GM18499 (cell line): Measurements from ENCODE around the gene ZNF407.

Experiments
- ATAC-seq: cut with Tn5 transposase; IDR thresholded peaks from one replicate; pipeline ENCODE4 v1.9.1; 2021; ENCODE audit warnings: moderate number of reproducible peaks; ENCODE audit not compliant: insufficient read depth, unreplicated experiment

ZNF407 gene

DNA sequence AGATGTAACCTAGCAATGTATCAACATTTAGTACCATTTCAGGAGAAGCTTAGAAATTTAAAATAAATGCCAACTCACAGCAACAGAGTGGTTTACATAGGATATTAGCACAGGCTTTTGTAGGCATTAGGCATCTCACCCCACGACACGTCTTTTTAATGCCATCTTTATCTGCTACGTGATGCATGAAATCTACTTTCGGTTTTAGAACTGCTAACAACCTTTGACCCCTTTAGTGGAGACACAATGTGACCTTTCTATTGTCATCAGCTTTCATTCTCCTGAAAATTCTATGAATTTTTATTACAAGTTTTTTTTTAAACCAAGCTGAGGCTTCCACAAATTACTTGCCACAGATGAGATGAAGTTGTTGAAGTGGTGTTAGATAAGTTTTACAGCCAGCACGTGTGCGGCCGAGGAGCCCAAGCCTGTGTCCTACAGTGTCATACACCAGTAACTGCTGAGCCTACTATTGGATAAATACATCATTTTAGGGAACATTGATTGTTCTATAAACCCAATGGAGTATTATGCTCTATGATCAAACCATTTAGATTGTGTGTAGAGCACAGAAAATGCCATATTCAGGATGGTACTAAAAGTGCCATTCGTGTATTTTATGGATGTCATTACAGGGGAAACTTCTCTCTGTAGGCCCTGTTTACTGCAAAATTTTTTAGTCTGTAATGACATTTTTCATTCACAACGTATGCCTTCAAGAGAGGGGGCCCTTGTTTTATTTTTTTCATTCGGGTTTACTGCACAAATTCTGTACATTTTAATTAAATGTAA lies 459.7 kb downstream of the ZNF407 start:
- ATAC-seq = no peak

DNA sequence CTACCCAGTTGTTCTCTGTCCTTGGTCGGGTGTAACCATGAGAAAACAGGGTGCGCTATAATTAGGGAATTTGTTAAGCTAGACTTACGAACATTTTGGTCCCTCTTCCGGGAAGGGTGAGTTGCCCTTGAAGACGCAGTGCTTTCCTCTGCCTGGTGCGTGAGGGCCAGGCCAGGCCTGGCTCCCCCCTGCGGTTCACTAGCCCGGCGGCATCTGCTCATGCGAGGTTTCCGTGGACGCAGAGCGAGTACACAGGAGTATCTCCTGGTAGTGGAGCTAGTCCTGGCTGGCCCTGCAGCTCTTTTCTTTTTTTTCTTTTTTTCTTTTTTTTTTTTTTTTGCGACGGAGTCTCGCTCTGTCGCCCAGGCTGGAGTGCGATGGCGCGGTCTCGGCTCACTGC lies 462.5 kb downstream of the ZNF407 start:
- no peak for ATAC-seq

DNA sequence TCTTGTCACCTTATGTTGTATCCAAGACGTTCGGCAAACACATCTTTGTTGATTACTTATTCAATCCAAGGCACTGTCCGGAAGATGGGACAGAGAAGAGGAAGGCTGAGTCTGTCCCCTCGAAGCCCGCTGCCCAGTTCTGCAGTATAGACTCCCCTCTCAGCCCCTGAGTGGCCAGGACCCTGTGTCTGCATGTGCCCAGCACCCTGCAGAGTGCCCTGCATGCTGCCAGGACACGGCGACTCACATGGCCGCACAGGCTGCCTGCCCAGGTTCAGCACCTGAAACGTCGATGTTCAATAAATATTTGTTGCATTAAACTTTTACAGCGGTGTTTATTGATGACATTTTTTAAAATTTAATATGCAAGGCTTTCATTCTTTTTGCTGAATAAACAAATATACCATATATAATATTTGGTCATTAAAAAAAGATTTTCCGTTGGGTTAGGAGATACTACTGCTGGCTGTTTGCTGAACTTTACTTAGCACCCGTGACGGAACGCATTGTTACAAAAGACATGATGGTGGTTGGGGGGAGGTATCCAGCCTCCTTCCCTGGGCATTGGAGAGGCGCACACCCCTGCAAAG lies 464.7 kb downstream of the ZNF407 start:
- ATAC-seq = no peak

DNA sequence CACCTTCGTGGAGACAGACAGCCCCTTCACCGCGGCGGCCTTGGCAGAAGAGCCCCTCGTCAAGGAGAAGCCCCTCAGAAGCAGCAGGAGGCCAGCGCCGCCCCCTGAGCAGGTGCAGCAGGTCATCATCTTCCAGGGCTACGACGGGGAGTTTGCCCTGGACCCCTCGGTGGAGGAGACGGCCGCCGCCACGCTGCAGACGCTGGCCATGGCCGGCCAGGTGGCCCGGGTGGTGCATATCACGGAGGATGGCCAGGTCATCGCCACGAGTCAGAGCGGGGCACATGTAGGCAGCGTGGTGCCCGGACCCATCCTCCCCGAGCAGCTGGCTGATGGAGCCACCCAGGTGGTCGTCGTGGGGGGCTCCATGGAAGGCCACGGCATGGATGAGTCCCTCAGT lies 465.5 kb downstream of the ZNF407 start:
- ATAC-seq = no peak

DNA sequence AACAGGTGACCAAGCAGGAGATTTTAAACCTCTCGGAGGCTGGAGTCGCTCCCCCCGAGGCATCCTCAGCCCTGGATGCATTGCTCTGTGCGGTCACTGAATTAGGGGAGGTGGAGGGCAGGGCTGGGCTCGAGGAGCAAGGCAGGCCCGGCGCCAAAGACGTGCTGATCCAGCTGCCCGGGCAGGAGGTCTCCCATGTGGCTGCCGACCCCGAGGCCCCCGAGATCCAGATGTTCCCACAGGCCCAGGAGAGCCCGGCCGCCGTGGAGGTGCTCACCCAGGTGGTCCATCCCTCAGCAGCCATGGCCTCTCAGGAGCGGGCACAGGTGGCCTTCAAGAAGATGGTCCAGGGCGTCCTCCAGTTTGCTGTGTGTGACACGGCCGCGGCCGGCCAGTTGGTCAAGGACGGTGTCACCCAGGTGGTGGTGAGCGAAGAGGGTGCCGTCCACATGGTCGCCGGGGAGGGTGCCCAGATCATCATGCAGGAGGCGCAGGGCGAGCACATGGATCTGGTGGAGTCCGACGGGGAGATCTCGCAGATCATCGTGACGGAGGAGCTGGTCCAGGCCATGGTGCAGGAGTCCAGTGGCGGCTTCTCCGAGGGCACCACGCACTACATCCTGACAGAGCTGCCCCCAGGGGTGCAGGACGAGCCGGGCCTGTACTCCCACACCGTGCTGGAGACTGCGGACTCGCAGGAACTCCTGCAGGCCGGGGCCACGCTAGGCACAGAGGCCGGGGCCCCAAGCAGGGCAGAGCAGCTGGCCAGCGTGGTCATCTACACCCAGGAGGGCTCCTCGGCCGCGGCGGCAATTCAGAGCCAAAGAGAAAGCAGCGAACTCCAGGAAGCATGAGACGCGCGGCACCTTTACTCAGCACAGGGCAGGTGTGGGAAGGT lies 466.2 kb downstream of the ZNF407 start:
- no peak for ATAC-seq

DNA sequence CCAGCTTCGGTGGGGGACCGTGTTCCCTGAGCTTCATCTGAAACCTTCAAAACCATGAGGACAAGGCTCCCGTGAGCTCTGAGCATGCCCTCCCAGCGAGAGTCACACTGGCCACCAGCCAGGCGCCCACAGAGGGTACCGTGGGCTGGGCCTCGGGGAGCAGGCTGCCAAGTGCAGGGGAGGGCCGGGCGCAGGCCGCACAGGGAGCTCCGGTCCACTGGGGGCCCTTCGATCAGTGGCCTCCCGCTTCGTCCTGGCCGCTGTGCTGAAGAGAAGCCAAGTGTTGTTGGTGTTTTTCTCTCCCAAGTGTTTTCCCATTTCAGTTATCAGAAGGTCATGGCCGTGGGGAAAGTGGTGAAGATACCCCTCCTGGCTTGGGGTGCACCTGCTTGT lies 466.8 kb downstream of the ZNF407 start:
- no peak for ATAC-seq

DNA sequence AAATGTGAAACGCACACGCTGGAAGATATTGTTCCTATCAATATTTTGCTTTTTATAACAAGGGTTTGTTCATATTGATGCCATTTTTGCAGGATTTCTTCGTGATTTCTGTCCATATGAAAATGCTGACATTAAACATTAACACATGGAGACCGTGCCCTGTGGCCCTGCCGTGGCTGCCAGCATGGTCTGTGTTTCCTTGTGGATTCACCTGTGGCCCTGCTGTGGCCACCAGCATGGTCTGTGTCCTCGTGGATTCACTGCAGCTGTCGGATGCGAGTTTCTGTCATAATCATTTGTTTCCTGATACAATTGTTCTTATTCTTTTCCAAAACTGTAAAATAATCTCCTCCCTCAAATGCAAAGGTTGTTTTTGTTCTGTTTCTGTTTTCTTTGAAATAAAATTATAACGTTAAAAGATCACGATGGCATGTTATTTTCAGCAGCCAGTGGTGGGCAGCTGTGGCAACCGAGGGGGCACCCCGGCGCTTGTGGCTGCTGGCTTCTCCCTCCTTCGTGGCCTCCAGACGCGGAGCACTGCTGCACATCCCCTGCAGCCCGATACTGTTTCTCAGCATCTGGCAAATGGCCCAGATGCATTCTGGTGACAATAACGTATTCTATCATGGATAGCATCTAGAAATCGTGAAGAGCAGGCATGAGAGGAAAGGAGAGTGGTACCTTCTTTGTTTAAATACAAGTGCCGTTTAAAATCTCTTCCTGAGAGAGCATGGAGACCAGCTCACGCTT lies 467.8 kb downstream of the ZNF407 start:
- ATAC-seq = no peak

DNA sequence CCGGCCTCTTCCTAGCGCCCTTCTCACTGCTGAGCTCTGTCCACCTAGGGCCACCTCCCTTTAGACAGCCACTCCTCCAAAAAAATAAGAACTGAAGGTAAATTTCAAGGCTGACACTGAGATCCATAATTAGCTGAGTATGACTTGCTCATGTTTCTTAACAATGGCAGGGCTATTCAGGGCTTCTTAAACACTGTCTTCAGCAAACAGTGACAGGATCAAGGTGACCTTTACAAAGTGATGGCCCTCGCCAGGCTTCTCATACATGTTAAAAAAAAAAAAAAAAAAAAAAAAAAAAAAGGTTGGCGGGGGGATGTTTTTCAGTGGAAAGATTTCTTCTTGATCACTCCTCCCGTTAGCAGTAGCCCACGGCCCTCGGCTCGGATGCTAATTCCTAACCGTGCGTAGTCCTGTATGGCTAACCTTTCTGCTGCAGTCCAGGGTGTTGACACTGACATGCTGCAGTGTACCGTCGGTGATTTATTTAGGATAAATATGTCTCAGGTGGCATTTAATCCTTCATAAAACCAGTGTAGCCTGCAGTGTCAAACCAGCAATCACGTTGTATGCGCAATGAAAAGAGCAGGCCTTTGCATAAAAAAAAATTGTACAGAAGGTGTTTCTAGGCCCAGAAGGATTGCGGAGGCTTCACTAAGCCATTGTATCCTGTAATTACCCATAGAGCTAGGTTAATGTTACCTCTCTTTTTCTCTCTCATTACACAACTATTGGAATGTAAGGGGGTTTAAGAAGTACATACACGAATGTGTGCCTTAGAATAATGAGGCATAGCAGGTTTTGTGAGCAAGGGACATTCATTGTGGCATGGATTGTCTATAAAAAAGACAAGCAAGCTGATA lies 468.6 kb downstream of the ZNF407 start:
- no peak for ATAC-seq

DNA sequence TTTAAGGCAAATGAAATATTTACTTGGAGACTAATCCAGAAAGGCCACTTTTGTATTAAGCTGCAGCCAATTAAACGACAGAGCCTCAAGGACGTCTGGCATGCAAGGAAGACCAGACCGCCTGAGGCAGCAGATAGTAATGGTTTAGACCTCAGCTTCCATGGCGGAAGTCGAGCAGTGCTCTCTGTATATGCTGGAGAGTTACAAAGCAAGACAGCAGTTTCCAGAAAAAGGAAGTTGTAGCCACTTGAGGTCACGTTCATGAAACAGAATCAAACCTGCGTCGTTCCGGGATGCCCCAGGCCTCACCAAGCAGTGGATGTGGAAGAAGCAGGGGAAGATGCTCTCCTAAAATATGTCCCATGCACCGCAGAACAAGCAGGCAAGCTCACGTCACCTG lies 469.3 kb downstream of the ZNF407 start:
- ATAC-seq = no peak

DNA sequence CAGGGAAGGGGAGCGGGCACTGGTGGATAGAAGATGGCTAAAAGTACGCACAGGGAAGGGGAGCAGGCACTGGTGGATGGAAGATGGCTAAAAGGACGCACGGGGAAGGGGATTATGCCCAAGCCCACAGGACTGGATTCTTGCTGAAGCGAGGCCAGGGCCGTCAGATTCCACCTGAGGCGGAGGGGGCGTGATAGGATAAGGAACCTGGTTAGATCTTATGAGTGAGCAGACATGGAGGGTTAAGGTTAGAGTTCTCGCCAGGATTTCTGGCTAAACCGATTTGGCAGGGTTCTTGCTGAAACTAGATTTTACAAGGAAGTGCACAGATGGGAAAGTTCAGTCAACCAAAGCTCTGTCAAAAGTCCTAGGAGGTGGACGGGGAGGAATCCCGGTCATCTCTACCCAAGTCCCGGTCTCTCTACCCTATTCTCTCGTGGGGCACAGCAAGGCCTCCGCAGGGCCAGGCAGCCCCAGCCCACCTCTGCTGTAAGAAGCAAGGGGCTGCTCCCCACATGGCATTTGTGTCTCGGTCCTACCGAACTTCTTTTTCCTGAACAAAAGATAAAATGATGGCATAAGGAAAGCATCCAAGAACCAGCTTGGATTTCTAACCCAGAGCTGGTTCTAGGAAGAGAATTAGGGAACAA lies 470.5 kb downstream of the ZNF407 start:
- ATAC-seq = no peak

DNA sequence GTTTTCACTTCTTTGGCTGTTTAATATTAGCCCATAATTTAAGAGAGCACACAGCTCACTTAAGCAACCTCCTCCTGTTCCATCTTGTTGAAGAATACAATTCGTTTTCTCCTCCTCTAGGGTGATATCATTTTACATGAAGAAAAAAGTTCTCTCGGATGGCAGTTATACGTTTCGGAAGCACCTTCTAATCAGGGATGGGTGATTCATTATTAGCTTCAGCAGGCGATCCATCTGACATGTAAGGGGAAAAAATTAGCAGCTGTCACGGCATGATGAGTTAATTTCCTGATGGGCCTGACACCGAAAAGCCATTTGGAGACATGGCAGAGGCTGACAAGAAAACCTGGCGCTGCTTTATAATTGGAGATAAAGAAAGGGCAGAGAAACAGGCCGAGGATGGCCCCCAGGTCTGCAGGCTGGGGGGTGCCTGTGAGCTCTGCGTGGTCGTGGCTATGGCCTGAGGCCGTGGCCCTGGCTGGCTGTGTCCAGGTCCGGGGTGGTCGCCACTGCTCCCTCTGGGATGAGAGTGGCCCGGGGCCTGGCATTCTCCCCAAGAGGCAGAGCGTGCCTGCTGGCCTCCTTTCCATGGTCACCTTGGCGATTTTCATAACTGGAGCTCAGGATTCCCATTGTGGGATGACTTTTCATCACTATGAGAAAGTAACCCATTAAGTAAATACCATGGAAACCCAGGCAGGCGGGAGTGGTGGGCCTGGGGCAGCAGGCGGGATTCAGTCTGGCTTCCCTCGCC lies 471.2 kb downstream of the ZNF407 start:
- ATAC-seq = no peak

DNA sequence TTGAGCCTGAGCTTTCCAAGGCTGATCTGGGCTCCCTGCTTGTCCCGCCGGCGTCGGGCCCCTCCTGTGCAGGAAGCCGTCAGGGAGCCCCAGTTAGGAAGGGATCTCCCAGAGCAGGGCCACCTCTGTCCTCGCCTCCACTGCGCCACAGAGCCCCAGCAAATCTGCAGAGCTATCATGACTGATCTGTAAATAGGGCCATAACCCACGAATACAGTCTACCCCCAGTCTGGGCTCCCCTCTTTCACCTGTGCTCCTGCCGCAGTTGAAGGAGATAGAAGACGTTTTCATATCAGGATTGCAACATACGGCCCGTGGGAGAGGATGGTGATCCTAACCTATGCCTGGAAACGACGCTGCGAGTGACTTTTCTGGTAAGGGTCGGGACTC lies 472.6 kb downstream of the ZNF407 start:
- ATAC-seq = no peak

DNA sequence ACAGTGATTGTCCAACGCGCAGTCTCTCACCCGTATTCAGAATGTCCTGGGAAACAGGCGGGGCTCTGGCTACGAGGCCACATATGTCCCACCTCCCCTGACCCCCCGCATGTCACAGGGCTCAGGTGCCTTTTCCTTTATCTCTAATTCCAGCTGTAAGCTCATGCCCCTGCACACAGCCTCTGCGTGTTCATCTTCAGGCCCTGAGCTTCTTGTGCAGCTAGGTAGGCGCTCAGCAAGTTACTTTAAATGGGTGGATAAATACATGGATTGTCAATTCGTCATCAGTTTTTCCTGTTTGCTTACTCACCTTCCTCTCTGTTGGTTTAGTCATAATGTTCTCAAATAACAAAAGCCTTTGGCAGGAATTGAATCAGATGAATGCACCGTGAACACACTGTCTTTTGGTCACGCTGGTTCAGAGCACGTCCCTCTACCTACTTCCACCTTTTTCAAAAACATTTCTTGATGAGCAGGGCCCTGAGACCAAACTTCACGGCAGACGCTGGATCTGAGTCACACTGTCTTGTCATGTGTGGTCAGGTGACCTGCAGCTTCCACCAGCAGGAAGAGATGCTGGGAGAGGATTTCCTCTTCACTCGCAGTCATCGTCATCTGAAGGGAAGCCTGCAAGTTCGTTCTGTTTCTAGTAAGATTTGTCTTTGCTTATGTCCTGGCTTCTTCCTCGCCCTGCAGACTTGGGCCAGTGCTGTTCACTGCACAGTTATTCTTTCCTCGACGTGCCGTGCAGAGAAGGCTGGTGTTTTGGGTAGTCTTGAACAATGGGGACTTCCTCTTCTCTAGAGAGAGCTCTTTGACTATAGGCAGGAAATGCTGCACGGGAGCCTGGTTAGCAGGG lies 473.2 kb downstream of the ZNF407 start:
- ATAC-seq = peak; percentile 84

DNA sequence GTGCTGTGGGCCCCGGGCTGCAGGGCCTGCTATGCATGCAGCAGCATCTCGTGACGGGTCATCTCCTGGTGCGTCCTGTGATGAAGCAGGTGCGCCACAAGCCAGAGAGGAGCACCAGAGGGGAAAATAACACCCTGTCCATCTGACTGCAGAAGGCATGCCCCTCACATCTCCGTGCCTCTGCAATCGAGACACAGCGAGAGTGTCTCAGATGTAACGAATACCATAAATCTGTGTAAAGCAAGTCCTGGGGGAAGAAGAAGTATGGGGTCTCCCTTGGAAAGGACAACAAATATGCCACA lies 473.8 kb downstream of the ZNF407 start:
- no peak for ATAC-seq

DNA sequence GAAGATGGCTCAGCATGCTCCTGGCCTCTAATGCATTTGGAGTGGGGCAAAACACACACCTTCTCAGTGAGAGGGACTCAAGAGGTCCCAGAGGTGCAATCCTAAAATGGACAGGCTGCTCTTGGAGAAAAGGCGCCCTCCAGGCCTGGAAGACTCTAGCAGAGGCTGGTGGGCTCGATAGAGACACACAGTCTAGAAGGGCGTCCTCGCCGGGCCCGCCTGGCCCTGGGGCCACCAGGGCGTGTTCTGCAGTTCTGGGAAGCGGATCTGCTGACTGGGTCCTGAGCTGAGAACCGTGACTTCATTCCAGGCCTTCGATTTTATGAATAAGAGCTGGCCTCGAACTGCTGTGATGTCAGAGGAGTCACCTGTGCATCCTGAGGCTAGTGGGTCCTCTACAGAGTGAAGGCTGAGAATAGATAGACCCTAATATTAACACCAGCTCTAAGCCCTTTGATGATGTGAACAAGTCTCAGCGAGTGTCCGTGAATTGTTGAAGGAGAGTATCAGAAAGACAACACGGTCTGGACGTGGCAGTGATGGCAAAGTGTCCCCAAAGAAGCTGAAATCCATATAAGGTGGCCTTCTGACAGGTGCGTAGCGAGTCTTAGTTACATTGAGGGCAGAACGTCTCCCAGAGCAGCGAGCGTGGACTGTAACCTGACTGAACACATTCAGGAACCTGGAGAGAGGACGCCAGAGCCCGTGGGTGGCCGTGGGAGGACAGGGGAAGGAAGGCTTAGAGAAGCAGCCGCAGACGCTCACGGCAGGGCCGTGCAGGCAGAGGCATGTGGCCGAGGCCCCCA lies 474.4 kb downstream of the ZNF407 start:
- ATAC-seq = no peak

DNA sequence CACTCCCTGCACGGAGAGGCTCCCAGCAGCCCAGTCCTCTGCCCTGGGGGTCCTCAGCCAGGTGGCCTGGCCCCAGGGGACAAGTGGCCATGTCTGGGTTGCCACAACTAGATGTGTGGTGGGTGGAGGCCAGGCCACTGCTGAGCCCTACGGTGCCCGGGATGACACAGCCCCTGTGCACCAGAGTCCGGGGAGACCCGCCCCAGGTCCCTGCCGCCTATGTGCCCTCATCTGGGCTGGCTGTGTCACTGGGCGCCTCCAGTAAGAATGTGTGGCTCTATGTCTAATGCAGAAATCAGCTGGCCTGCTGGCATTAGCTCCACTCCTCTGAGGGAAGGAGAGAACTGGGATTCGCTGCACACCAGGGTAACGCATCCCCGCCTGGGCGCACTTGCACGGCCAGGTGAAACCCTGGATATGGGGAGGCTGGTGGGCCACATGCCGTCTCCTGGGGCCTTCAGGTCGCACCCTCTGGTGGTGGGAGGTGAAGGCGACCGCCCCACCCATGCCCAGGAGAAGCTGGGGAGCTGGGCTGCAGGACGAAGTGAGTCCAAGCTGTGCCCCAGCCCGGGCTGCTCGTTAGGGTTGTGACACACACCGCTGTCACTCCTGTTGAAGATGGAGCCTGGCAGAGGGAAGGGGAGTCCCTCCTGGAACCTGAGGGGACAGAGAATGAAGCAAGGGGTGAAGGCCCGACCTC lies 475.2 kb downstream of the ZNF407 start:
- no peak for ATAC-seq
